NT2/D1 (cell line): ENCODE measurements around the gene TMCC2.

Experiments
- SUZ12 ChIP-seq: IDR thresholded peaks from 2 replicates; pipeline ENCODE4 v1.6.1; 2011; ENCODE audit not compliant: insufficient read length, insufficient read depth; ENCODE audit errors: extremely low read depth
- ZNF274 ChIP-seq: IDR thresholded peaks from 2 replicates; pipeline ENCODE4 v1.6.1; 2011; ENCODE audit warnings: mild to moderate bottlenecking, low read depth, low read length

DNA sequence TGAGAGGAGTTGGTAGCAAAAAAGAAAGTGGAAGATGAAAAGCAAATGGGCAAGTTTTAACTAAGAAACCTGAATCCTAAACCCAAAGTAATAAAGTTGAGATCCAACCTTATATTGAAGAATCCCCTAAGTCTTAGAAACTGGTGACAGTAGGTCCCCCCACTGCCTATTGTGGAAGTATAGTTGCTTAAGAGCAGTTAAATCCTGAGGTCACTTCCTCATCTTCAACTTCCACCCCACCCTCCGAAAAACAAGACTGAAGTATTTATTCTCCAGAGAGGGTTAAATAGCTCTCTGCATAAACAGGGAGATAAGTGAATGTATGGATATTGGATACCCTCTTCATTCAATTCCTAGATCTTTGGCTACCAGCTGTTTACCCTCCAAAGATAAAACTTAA is 13.0 kb upstream of the TMCC2 start:
- TF ChIP-seq SUZ12 = no peak
- no peak for TF ChIP-seq ZNF274
